Thyroid gland (tissue), 4 donors: ENCODE measurements around the gene MNX1. TPM values are rescaled to one million over a fixed set of nuclear protein-coding genes. Genes with fewer than 3 reads are reported as not detected.

Experiments
- DNase-seq, 2 donors: peaks; one replicate each; pipeline ENCODE4 v3.0.0-alpha.2; 2019
- H3K27ac ChIP-seq, 3 donors: fragments of 200-600 bp; sonication (generic); 1 replicate in 2 of 3; 2 replicates in 1 of 3; pipeline ENCODE4 v1.5.1; 2016 to 2019; ENCODE audit warnings: mild to moderate bottlenecking in 1 of 3, moderate library complexity in 1 of 3
- H3K27me3 ChIP-seq: fragments of 200-600 bp; sonication (generic); one replicate; pipeline ENCODE4 v1.5.1; 2019
- H3K36me3 ChIP-seq, 2 donors: fragments of 200-600 bp; sonication (generic); one replicate each; pipeline ENCODE4 v1.5.1; 2016 to 2019
- H3K4me1 ChIP-seq, 2 donors: fragments of 200-600 bp; sonication (generic); one replicate each; pipeline ENCODE4 v1.5.1; 2017 to 2019
- H3K4me3 ChIP-seq, 3 donors: fragments of 200-600 bp; sonication (generic); replicated peaks in 1 of 3; 1 replicate in 2 of 3; 2 replicates in 1 of 3; pipeline ENCODE4 v1.5.1; 2016; ENCODE audit warnings: mild to moderate bottlenecking in 1 of 3
- H3K9me3 ChIP-seq: fragments of 200-600 bp; sonication (generic); one replicate; pipeline ENCODE4 v1.5.1; 2017
- POLR2A ChIP-seq, 2 donors: fragments of 450-650 bp; IDR thresholded peaks; one replicate each; pipeline ENCODE4 v1.6.1; 2017; ENCODE audit warnings: antibody characterized with exemption in 2 of 2, mild to moderate bottlenecking in 2 of 2, moderate library complexity in 1 of 2
- WGBS, 2 donors: methylation state at CpG; one replicate each; pipeline ENCODE4 v1.1.5; 2017; 5-methylcytosine and 5-hydroxymethylcytosine counted together
- intact Hi-C: fragments of 100-400 bp; cut with DNase I; formaldehyde crosslinking; loops from one replicate; pipeline ENCODE4 v1.15.1; 2023
- total RNA-seq, 4 donors: library from RNA; depleted of rRNA; stranded (reverse); fragments of >200 nt; gene quantifications; one replicate each; pipeline ENCODE4 v1.2.3, GENCODE V29; 2016
- TF ChIP-seq, protein P1 (sequence below), 6 experiments: fragments of 200-600 bp in 3 of 6; fragments of 450-650 bp in 3 of 6; sonication (generic) in 3 of 6; IDR thresholded peaks; one replicate each; pipeline ENCODE4 v1.5.1; 2016 to 2019; ENCODE audit warnings: antibody characterized with exemption in 6 of 6, mild to moderate bottlenecking in 2 of 6, inconsistent platforms in 1 of 6, moderate library complexity in 1 of 6

The MNX1 gene
- total RNA-seq, 4 donors from 2014 or later, result not detected

GRCh38 chr7:156999958-157000726, 10.3 kb downstream of the MNX1 start:
- no peaks in the 10 kb centered on the region for H3K9me3 ChIP-seq
- H3K36me3 ChIP-seq, result no peaks in the 10 kb centered on the region
- H3K27ac ChIP-seq, result no peak overlapping the region
- TF ChIP-seq POLR2A (IDR thresholded peaks at IDR 0.05), result no peak
- TF ChIP-seq, protein P1, sequence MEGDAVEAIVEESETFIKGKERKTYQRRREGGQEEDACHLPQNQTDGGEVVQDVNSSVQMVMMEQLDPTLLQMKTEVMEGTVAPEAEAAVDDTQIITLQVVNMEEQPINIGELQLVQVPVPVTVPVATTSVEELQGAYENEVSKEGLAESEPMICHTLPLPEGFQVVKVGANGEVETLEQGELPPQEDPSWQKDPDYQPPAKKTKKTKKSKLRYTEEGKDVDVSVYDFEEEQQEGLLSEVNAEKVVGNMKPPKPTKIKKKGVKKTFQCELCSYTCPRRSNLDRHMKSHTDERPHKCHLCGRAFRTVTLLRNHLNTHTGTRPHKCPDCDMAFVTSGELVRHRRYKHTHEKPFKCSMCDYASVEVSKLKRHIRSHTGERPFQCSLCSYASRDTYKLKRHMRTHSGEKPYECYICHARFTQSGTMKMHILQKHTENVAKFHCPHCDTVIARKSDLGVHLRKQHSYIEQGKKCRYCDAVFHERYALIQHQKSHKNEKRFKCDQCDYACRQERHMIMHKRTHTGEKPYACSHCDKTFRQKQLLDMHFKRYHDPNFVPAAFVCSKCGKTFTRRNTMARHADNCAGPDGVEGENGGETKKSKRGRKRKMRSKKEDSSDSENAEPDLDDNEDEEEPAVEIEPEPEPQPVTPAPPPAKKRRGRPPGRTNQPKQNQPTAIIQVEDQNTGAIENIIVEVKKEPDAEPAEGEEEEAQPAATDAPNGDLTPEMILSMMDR (IDR thresholded peaks at IDR 0.05), result no peak
- peaks cover 25 to 39% of the 10 kb centered on the region in 2 donors for H3K4me1 ChIP-seq
- peaks cover 46% of the 10 kb centered on the region for H3K27me3 ChIP-seq
- intact Hi-C loops, result no loop called here
- peak overlapping the region in 2 of 3 donors; percentile 9 to 38 for H3K4me3 ChIP-seq
- 1 to 2% methylated on average over 25 to 27 of the region's 75 CpGs for WGBS, 2 donors
- no peak for DNase-seq

- H3K4me3 ChIP-seq, result peak overlapping the region in 2 of 3 donors; percentile 9 to 38
- no peaks in the 10 kb centered on the region for H3K9me3 ChIP-seq
- no peak for DNase-seq
- H3K4me1 ChIP-seq, result peaks cover 20 to 30% of the 10 kb centered on the region in 2 donors
- TF ChIP-seq POLR2A (IDR thresholded peaks at IDR 0.05), result no peak
- TF ChIP-seq, protein P1 (IDR thresholded peaks at IDR 0.05), result no peak
- WGBS, 2 donors, result 25 to 42% methylated on average over 15 to 28 of the region's 57 CpGs
- H3K27ac ChIP-seq, result no peak overlapping the region
- peaks cover 41% of the 10 kb centered on the region for H3K27me3 ChIP-seq
- no peaks in the 10 kb centered on the region for H3K36me3 ChIP-seq
- intact Hi-C loops, result no loop called here
Measured at GRCh38 chr7:156998988-156999957, 11.2 kb downstream of the MNX1 start.

DNA sequence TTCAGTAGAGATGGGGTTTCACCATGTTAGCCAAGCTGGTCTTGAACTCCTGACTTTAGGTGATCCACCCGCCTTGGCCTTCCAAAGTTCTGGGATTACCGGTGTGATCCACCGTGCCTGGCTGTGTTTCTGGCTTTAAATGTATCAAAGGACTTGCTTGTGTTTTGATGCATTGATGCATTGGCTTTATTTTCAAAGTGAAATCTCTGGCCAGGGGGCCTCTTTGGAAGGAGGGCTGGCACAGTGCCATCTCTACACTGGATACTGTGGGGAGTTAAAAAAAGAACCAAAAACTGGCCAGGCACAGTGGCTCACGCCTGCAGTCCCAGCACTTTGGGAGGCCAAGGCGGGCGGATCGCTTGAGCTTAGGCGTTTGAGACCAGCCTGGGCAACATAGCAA, 16.0 kb downstream of the MNX1 start:
- intact Hi-C loops, result no loop called here
- H3K27ac ChIP-seq, result no peak overlapping the region
- 78 to 83% methylated on average over 8 of the region's 8 CpGs for WGBS, 2 donors
- DNase-seq, result no peak
- H3K27me3 ChIP-seq, result peaks cover 3% of the 10 kb centered on the region
- no peak overlapping the region for H3K4me3 ChIP-seq
- no peaks in the 10 kb centered on the region for H3K9me3 ChIP-seq
- peaks cover 0 to 6% of the 10 kb centered on the region in 2 donors for H3K4me1 ChIP-seq
- no peak for TF ChIP-seq POLR2A (IDR thresholded peaks at IDR 0.05)
- TF ChIP-seq, protein P1 (IDR thresholded peaks at IDR 0.05), result no peak
- no peaks in the 10 kb centered on the region for H3K36me3 ChIP-seq

DNA sequence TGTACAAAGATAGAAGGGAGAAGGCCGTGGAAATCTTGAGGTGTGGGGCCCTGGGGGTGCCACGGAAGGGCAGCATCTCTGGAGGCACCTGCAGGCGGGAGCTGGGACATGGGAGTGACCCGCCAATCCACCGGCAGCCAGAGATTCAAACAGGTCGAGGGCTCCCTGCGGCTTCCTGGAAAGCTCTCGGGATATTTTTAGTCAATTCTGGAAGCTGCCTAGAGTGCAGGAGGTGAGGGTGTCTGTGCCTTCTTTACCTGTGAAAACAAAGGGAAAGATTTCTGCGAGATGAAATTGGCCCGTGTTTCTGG, 16.6 kb downstream of the MNX1 start:
- WGBS, 2 donors, result 68 to 80% methylated on average over 10 of the region's 10 CpGs
- TF ChIP-seq, protein P1 (IDR thresholded peaks at IDR 0.05), result no peak
- TF ChIP-seq POLR2A (IDR thresholded peaks at IDR 0.05), result no peak
- Histone ChIP-seq H3K27me3 (peaks cover 3% of the 10 kb centered on the region), H3K9me3 (no peaks in the 10 kb centered on the region), H3K4me3 (no peak overlapping the region), H3K4me1 (peaks cover 0 to 6% of the 10 kb centered on the region in 2 donors), H3K36me3 (no peaks in the 10 kb centered on the region), H3K27ac (no peak overlapping the region)
- no peak for DNase-seq
- intact Hi-C loops, result no loop called here
